Hematopoietic multipotent progenitor cell (in vitro differentiated cells): ENCODE data around the gene SEMA7A. TPM values are rescaled to one million over a fixed set of nuclear protein-coding genes. Genes with fewer than 3 reads are reported as not detected.

Experiments used
- small RNA-seq: library from RNA; depleted of rRNA; stranded (forward); fragments of <200 nt; gene quantifications from one replicate; pipeline ENCODE3, GENCODE V24; 2012
- total RNA-seq: library from RNA; depleted of rRNA; stranded (reverse); fragments of >200 nt; gene quantifications from one replicate; pipeline ENCODE4 v1.2.3, GENCODE V29; 2012

Gene SEMA7A
- total RNA-seq, 1 donor = 19.4 TPM

Small RNAs within 50 kb of the gene (small RNA-seq; reads per million reads assigned to genes)
- gene MIR6881 = not detected

Other genes with a start within 250 kb of the SEMA7A start
- gene STRA6, start 231.2 kb downstream of the SEMA7A start, total RNA-seq = under 0.01 TPM
- not detected for gene CCDC33, start 197.6 kb downstream of the SEMA7A start, total RNA-seq
- gene CYP11A1, start 66.3 kb downstream of the SEMA7A start, total RNA-seq = not detected
- 94.0 TPM for gene UBL7, start 27.2 kb upstream of the SEMA7A start, total RNA-seq
- 11.0 TPM for gene ARID3B, start 107.3 kb upstream of the SEMA7A start, total RNA-seq
- gene CLK3, start 181.9 kb upstream of the SEMA7A start, total RNA-seq = 117 TPM